Cardiac atrium fibroblast (primary cell): ENCODE measurements around the gene TRRAP. TPM values are rescaled to one million over a fixed set of nuclear protein-coding genes. Genes with fewer than 3 reads are reported as not detected.

Experiments
- total RNA-seq: library from RNA; depleted of rRNA; stranded (reverse); fragments of >200 nt; gene quantifications from 2 replicates; pipeline ENCODE4 v1.2.3, GENCODE V29; 2015

Gene TRRAP
- total RNA-seq: 11.7 and 19.0 TPM in 2 replicates

GRCh38 chr7:98878365-98879197, at the start of gene TRRAP:
Gene TRRAP, plus strand, starts transcription at chr7:98878532. Its CDS starts 2,619 bp downstream, at chr7:98881151.

GRCh38 chr7:98869597-98870120, 8.7 kb upstream of the TRRAP start, which contains the start of gene TMEM130:
Gene TMEM130, minus strand, starts transcription at chr7:98870014. Its CDS starts 153 bp downstream, at chr7:98869861.

Other genes with a start within 250 kb of the TRRAP start
- 0.97 and 1.1 TPM in 2 replicates for gene TMEM130, start 8.5 kb upstream of the TRRAP start, total RNA-seq